H9 (cell line): ENCODE results near the gene PDK4. TPM values are rescaled to one million over a fixed set of nuclear protein-coding genes. Genes with fewer than 3 reads are reported as not detected.

Source experiments
- DNase-seq: peaks from one replicate; pipeline ENCODE4 v3.0.0-alpha.2; 2017
- H2AFZ ChIP-seq: one replicate; pipeline ENCODE4 v1.6.1; 2013; ENCODE audit warnings: mild to moderate bottlenecking, low read length, control low read depth, moderate library complexity
- H2AK5ac ChIP-seq: 2 replicates; pipeline ENCODE4 v1.6.1; 2013; ENCODE audit warnings: low read length, control low read depth, mixed read lengths; ENCODE audit not compliant: insufficient read length
- H2BK120ac ChIP-seq: one replicate; pipeline ENCODE4 v1.6.1; 2013; ENCODE audit warnings: low read depth, mild to moderate bottlenecking, low read length, control low read depth, inconsistent platforms; ENCODE audit not compliant: poor library complexity, severe bottlenecking
- H2BK12ac ChIP-seq: 2 replicates; pipeline ENCODE4 v1.6.1; 2013; ENCODE audit warnings: low read length, control low read depth, mixed read lengths, low read depth; ENCODE audit not compliant: insufficient read length
- H2BK15ac ChIP-seq: 2 replicates; pipeline ENCODE4 v1.6.1; 2013; ENCODE audit warnings: low read depth, low read length, control low read depth
- H2BK20ac ChIP-seq: one replicate; pipeline ENCODE4 v1.6.1; 2013; ENCODE audit warnings: low read depth, mild to moderate bottlenecking, low read length, control low read depth, inconsistent platforms; ENCODE audit not compliant: poor library complexity, severe bottlenecking
- H2BK5ac ChIP-seq: 2 replicates; pipeline ENCODE4 v1.6.1; 2013; ENCODE audit warnings: low read length, control low read depth, mixed read lengths; ENCODE audit not compliant: insufficient read length
- H3K14ac ChIP-seq: 2 replicates; pipeline ENCODE4 v1.6.1; 2013; ENCODE audit warnings: low read length, control low read depth; ENCODE audit not compliant: insufficient read depth
- H3K18ac ChIP-seq: 2 replicates; pipeline ENCODE4 v1.6.1; 2013; ENCODE audit warnings: low read depth, mild to moderate bottlenecking, mixed read lengths, low read length, control low read depth; ENCODE audit not compliant: insufficient read length
- H3K23ac ChIP-seq: 2 replicates; pipeline ENCODE4 v1.6.1; 2013; ENCODE audit warnings: low read length, control low read depth, mixed read lengths, low read depth; ENCODE audit not compliant: insufficient read length
- H3K23me2 ChIP-seq: 2 replicates; pipeline ENCODE4 v1.6.1; 2013; ENCODE audit warnings: low read depth, mild to moderate bottlenecking, mixed read lengths, low read length, control low read depth; ENCODE audit not compliant: insufficient read length, poor library complexity, severe bottlenecking
- H3K27ac ChIP-seq: 2 replicates; pipeline ENCODE4 v1.5.1; 2013; ENCODE audit warnings: low read length, control low read depth, mixed read lengths, low read depth; ENCODE audit not compliant: insufficient read length
- H3K27me3 ChIP-seq: 2 replicates; pipeline ENCODE4 v1.6.1; 2013; ENCODE audit warnings: low read length, control low read depth, inconsistent platforms; ENCODE audit not compliant: insufficient read depth
- H3K4ac ChIP-seq: 2 replicates; pipeline ENCODE4 v1.6.1; 2013; ENCODE audit warnings: low read depth, mild to moderate bottlenecking, control low read depth, inconsistent platforms, low read length, moderate library complexity
- H3K4me1 ChIP-seq: 2 replicates; pipeline ENCODE4 v1.6.1; 2013; ENCODE audit warnings: low read length, control low read depth, inconsistent platforms; ENCODE audit not compliant: insufficient read depth
- H3K4me2 ChIP-seq: 2 replicates; pipeline ENCODE4 v1.6.1; 2013; ENCODE audit warnings: low read length, control low read depth, mixed read lengths; ENCODE audit not compliant: insufficient read length, insufficient read depth
- H3K56ac ChIP-seq: 2 replicates; pipeline ENCODE4 v1.6.1; 2013; ENCODE audit warnings: low read depth, mild to moderate bottlenecking, mixed read lengths, low read length, control low read depth; ENCODE audit not compliant: insufficient read length
- H3K79me1 ChIP-seq: 2 replicates; pipeline ENCODE4 v1.6.1; 2013; ENCODE audit warnings: low read depth, mild to moderate bottlenecking, moderate library complexity, low read length, control low read depth, inconsistent platforms; ENCODE audit not compliant: insufficient read depth, poor library complexity, severe bottlenecking
- H3K79me2 ChIP-seq: 2 replicates; pipeline ENCODE4 v1.6.1; 2013; ENCODE audit warnings: low read length, control low read depth, inconsistent platforms; ENCODE audit not compliant: insufficient read depth
- H3K9ac ChIP-seq: 2 replicates; pipeline ENCODE4 v1.6.1; 2013; ENCODE audit warnings: low read length, control low read depth, mixed read lengths; ENCODE audit not compliant: insufficient read length; ENCODE audit errors: extremely low read depth
- H3K9me3 ChIP-seq: one replicate; pipeline ENCODE4 v1.6.1; 2013; ENCODE audit warnings: low read depth, low read length, inconsistent platforms; ENCODE audit not compliant: control insufficient read depth
- H3T11ph ChIP-seq: one replicate; pipeline ENCODE4 v1.6.1; 2013; ENCODE audit warnings: mild to moderate bottlenecking, low read length, control low read depth, inconsistent platforms
- H4K20me1 ChIP-seq: one replicate; pipeline ENCODE4 v1.6.1; 2013; ENCODE audit not compliant: control insufficient read depth, insufficient read length, insufficient read depth
- H4K5ac ChIP-seq: 2 replicates; pipeline ENCODE4 v1.6.1; 2013; ENCODE audit warnings: low read depth, mild to moderate bottlenecking, mixed read lengths, low read length, control low read depth; ENCODE audit not compliant: insufficient read length
- H4K8ac ChIP-seq: replicated peaks from 2 replicates; pipeline ENCODE4 v1.6.1; 2013; ENCODE audit warnings: low read length, control low read depth, mixed read lengths, low read depth; ENCODE audit not compliant: insufficient read length
- H4K91ac ChIP-seq: 2 replicates; pipeline ENCODE4 v1.6.1; 2013; ENCODE audit warnings: low read depth, mild to moderate bottlenecking, moderate library complexity, mixed read lengths, low read length, control low read depth; ENCODE audit not compliant: insufficient read length
- H3K27ac Mint-ChIP-seq, 3 experiments: 2 replicates in 2 of 3; 3 replicates in 1 of 3; pipeline ENCODE4 v1.8.0; 2020 to 2021; ENCODE audit warnings: mixed read lengths in 3 of 3, mild to moderate bottlenecking in 1 of 3, moderate library complexity in 1 of 3
- H3K27me3 Mint-ChIP-seq: 2 replicates; pipeline ENCODE4 v1.8.0; 2021; ENCODE audit warnings: low read depth, mild to moderate bottlenecking, moderate library complexity, mixed read lengths
- H3K36me3 Mint-ChIP-seq, 3 experiments: 2 replicates in 2 of 3; 3 replicates in 1 of 3; pipeline ENCODE4 v1.8.0; 2020 to 2021; ENCODE audit warnings: low read depth in 3 of 3, mixed read lengths in 3 of 3; ENCODE audit not compliant: insufficient read depth in 1 of 3
- H3K4me1 Mint-ChIP-seq, 2 experiments: 2 replicates each; pipeline ENCODE4 v1.8.0; 2020; ENCODE audit warnings: mixed read lengths in 2 of 2
- H3K4me3 Mint-ChIP-seq, 2 experiments: 2 replicates in 1 of 2; 3 replicates in 1 of 2; pipeline ENCODE4 v1.8.0; 2020 to 2021; ENCODE audit warnings: mild to moderate bottlenecking in 2 of 2, mixed read lengths in 2 of 2, moderate library complexity in 1 of 2
- H3K9me3 Mint-ChIP-seq, 2 experiments: 2 replicates in 1 of 2; 3 replicates in 1 of 2; pipeline ENCODE4 v1.8.0; 2020; ENCODE audit warnings: mild to moderate bottlenecking in 2 of 2, mixed read lengths in 2 of 2, moderate library complexity in 1 of 2
- CTCF ChIP-seq: fragments of 200-600 bp; sonication (generic); conservative IDR thresholded peaks from 3 replicates; pipeline ENCODE4 v1.8.0; 2021; ENCODE audit warnings: antibody characterized with exemption, mild to moderate bottlenecking
- WGBS: extraction: QIAGEN DNeasy Blood & Tissue Kit; methylation state at CpG from one replicate; pipeline ENCODE4 v1.1.7; 2013; ENCODE audit warnings: missing lambda C conversion rate, low lambda C conversion rate, mixed read lengths; ENCODE audit not compliant: insufficient read length; ENCODE audit errors: extremely low coverage; 5-methylcytosine and 5-hydroxymethylcytosine counted together
- total RNA-seq: library from RNA; stranded (reverse); gene quantifications from 2 replicates; pipeline ENCODE4 v1.2.1, GENCODE V29; 2021

PDK4 gene
- total RNA-seq, 1 experiment from 2014 or later: not detected

GRCh38 chr7:95592570-95592969 is 3.7 kb downstream of the PDK4 start:
- Histone ChIP-seq H2BK20ac (no peak overlapping the region), H4K91ac (no peak overlapping the region), H3K4ac (no peak overlapping the region), H3K27ac (no peak overlapping the region), H3K23ac (no peak overlapping the region), H4K5ac (no peak overlapping the region), H3K18ac (no peak overlapping the region), H2BK5ac (no peak overlapping the region), H3K79me2 (no peaks in the 10 kb centered on the region), H2BK120ac (no peak overlapping the region), H2BK12ac (no peak overlapping the region), H3K14ac (no peak overlapping the region), H4K8ac (no peak overlapping the region), H3K9ac (no peak overlapping the region), H3K23me2 (peaks cover 6% of the 10 kb centered on the region), H3K9me3 (no peaks in the 10 kb centered on the region), H2BK15ac (no peak overlapping the region), H3K4me1 (no peaks in the 10 kb centered on the region), H2AFZ (no peak overlapping the region), H3T11ph (no peak overlapping the region), H4K20me1 (no peaks in the 10 kb centered on the region), H3K56ac (no peak overlapping the region), H2AK5ac (no peak overlapping the region), H3K79me1 (no peaks in the 10 kb centered on the region), H3K4me2 (no peak overlapping the region), H3K27me3 (peaks cover 5% of the 10 kb centered on the region; the same call in 1 of the 2 replicates)
- no peak for DNase-seq
- Mint-ChIP-seq H3K4me1 (peaks cover 11 to 19% of the 10 kb centered on the region in 2 experiments; a peak in 3 of 4 replicates), H3K27ac (no peak overlapping the region), H3K27me3 (peaks cover 40% of the 10 kb centered on the region), H3K4me3 (no peak overlapping the region), H3K36me3 (no peaks in the 10 kb centered on the region), H3K9me3 (no peaks in the 10 kb centered on the region)
- no CpG with 5 or more reads among the region's 5 CpGs for WGBS
- TF ChIP-seq CTCF: no peak
